GM12801 (cell line): ENCODE data around the gene FAM234B.

Experiments
- TF ChIP-seq, protein P1 (sequence below): IDR thresholded peaks from one replicate; pipeline ENCODE4 v1.5.1; 2011; ENCODE audit warnings: control low read depth; ENCODE audit not compliant: insufficient read length; ENCODE audit errors: extremely low read depth

Gene FAM234B

DNA sequence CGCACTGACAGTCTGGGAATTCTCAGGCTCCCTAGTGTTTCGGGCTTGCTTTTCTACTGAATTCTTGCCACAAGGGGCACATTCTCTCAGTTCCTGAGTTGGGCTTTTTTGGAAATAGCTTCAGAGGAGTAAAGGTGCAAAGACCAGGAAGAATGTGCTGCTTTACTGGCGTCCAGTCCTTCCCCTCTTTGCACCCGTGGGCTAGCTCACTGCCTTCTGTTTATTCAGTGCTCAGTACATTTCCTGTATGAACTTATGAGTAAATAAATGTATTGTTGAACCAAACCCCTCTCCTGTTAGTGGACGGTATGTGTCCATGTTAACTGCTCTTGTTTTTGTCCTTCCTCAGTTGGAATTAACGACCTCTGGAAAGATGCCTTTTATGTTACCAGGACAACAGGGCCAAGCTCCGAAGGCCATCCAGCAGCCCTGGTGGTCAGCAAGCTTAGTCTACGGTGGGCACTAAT lies 35.3 kb downstream of the FAM234B start:
- TF ChIP-seq, protein P1, sequence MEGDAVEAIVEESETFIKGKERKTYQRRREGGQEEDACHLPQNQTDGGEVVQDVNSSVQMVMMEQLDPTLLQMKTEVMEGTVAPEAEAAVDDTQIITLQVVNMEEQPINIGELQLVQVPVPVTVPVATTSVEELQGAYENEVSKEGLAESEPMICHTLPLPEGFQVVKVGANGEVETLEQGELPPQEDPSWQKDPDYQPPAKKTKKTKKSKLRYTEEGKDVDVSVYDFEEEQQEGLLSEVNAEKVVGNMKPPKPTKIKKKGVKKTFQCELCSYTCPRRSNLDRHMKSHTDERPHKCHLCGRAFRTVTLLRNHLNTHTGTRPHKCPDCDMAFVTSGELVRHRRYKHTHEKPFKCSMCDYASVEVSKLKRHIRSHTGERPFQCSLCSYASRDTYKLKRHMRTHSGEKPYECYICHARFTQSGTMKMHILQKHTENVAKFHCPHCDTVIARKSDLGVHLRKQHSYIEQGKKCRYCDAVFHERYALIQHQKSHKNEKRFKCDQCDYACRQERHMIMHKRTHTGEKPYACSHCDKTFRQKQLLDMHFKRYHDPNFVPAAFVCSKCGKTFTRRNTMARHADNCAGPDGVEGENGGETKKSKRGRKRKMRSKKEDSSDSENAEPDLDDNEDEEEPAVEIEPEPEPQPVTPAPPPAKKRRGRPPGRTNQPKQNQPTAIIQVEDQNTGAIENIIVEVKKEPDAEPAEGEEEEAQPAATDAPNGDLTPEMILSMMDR: no peak

DNA sequence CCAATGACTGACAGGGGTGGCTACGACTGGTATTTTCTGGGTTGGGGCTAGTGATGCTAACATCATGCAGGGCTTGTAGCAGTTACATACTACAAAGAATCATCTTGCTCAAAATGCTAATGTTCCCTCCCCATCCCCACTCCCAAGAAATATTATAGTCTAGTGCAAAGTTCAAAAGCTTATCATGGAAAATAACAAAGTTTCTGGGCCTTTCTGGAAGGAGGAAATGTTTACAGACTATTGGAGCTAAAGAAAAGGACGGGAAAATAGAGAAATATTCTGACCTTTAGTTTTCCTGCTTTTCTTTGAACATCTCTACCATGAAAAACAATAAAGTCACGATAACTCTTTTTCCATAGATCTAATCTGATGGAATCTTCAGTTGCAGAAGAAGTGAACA lies 36.1 kb downstream of the FAM234B start:
- TF ChIP-seq, protein P1: no peak

DNA sequence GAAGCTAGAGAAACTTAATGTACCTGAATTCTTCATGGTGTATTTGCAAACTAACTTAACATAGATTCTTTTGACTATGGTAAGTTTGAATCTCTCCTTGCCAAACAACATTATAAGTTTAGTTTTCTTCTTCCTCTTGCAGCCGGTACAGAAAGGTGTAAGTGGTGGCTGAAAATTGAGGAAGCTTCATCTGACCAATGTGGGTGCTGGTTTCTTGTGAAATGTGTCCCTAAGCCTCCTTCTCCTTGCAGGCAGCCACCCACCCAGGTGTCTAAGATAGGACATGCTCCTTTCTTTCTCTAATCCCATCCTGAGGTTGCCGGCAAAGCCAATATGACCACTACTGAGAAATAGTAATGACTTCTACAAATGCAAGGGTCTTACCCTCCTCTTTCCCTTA lies 38.7 kb downstream of the FAM234B start:
- TF ChIP-seq, protein P1: no peak

DNA sequence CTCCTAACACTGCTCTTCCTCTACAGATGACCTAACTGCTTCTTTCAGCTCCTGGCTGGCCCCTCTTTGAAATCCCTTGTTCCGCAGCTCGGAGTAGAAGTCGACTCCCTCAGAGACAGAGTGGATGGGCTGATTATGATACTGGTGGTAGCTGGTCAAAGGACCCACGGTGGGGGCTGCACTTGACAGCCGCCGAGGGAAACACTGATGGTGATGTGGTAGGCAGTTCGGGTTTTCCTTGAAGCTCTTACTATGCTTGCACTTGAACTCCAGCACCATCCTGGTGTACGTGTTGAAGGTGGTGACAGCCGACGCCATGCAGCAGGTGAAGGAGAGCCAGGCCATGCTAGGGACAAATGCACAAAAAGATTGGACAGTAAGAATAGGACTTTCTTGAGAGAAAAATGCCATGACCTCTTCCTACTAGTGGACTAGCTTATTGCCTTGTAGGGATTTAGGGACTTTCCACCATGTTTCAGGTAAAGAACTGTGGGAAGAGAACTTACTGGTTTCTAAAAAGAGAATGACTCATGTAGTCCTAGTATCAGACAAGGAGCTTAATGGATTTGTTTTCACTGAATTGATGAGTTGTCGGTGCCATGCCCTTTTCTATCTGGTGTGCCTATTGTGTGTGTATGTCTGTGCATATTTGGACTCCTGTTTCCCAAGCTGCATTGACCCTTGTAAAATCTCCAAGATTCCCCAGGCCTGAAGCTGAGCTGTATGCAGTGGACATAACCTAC lies 40.9 kb downstream of the FAM234B start:
- TF ChIP-seq, protein P1: no peak

DNA sequence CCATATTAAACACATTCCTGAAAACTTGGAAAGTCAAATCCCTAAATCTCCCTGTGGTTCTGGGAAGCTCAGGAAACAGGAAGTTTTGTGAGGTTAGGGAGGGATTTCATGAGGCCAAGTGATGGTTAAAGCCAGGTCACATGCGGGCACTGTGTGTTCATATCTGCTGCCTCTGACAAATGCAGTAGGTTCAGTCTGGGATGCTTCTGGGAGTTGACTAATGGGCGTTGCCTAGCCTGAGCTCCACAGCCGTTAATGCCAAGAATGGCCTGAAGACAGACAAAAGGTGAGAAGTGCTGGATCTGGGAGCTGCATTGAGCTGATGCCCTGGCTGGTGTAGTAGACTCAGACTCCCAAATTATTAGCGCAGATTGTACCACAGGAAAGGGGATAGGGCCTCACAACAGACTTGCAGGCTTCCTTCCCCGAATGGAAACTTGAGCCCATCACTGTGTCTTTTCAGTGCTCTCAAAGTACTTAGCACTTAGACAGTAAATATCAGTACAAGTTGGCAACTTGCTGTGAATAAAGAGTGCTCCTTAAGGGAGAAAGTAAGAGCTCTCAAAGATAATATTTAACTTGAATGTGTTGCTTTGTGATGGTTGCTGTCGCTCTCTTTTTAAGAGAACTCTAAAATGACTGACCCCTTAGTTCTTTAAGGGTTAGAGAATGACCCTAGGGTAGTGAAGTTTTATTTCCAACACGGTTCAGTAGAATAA lies 41.9 kb downstream of the FAM234B start:
- TF ChIP-seq, protein P1: no peak

DNA sequence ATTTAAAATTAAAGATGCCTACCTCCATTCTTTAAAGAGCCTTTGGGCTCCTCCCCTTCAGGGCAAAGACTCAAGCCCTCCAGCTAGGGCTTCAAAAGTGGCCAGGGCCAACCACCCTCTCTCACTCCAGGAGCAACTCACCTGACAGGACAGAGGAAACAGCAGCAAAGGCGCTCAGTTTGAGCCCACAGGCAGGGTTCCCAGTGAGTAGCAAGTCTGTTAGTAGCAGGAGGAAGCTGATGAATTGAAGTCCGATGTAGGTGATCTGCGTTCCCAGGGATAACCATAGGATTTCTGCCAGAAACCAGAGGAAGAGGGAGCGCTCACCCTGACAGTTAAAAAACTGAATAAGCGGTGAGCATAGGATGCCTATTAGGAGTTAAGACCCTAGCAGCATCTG lies 43.6 kb downstream of the FAM234B start:
- TF ChIP-seq, protein P1: no peak

DNA sequence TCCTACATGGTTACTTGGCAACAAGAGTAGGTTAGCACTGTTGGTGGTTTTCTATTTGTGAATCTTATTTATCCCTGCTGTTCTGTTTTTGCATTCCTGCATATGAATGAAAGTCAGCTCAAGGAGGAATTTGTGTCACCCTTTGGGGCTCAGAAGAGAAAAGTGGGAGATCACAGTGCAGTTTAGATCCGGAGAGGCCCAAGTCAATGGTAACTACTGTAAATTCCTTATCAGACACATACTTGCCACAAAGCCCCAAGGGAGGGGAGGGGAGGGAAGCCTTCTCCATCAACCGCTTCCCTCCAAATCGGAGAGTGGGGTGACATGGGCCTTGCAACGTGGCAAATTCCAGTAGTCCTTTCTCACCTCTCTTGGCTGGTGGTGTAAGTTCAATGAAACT lies 44.3 kb downstream of the FAM234B start:
- TF ChIP-seq, protein P1: no peak
